IMR-90 (cell line): ENCODE results near the gene PTK6. TPM values are rescaled to one million over a fixed set of nuclear protein-coding genes. Genes with fewer than 3 reads are reported as not detected.

ENCODE experiments used
- ATAC-seq: fragments of 200-7000 bp; cut with Tn5 transposase; 2 replicates; pipeline ENCODE4 v1.9.1; 2020; ENCODE audit warnings: low read depth, mild to moderate bottlenecking, moderate library complexity
- BruUV-seq: library from RNA; stranded (reverse); fragments of 400-500 nt; replicated peaks from 2 replicates; lab custom pipeline; 2021; lab: Mats Ljungman, UMichigan
- CTCF ChIA-PET: fragments of 300-600 bp; formaldehyde crosslinking; extraction: SDS; loops from one replicate; lab custom pipeline; 2021; ENCODE audit warnings: antibody characterized with exemption; lab: Yijun Ruan, JAX
- POLR2A ChIA-PET: fragments of 300-600 bp; sonication (Branson Sonifier 250); formaldehyde crosslinking; loops from one replicate; lab custom pipeline; 2022; ENCODE audit warnings: antibody characterized with exemption; ENCODE audit not compliant: unreplicated experiment; lab: Charles Lee
- DNase-seq: peaks from one replicate; pipeline ENCODE4 v3.0.0; 2013
- H2AFZ ChIP-seq: replicated peaks from 2 replicates; pipeline ENCODE3; 2013; ENCODE audit warnings: low read length, mild to moderate bottlenecking; ENCODE audit not compliant: poor library complexity
- H2AK5ac ChIP-seq: 2 replicates; pipeline ENCODE4 v1.6.1; 2013; ENCODE audit warnings: low read depth, low read length, inconsistent platforms
- H2AK9ac ChIP-seq: replicated peaks from 2 replicates; pipeline ENCODE3; 2013; ENCODE audit warnings: mild to moderate bottlenecking, low read depth, low read length, moderate library complexity; ENCODE audit not compliant: poor library complexity
- H2BK120ac ChIP-seq: 2 replicates; pipeline ENCODE4 v1.6.1; 2013; ENCODE audit warnings: low read depth, low read length, inconsistent platforms
- H2BK15ac ChIP-seq: 3 replicates; pipeline ENCODE4 v1.6.1; 2013; ENCODE audit warnings: low read depth, low read length, inconsistent platforms
- H2BK20ac ChIP-seq: 2 replicates; pipeline ENCODE4 v1.6.1; 2013; ENCODE audit warnings: low read depth, mild to moderate bottlenecking, inconsistent platforms, low read length, moderate library complexity
- H2BK5ac ChIP-seq: 2 replicates; pipeline ENCODE4 v1.6.1; 2013; ENCODE audit warnings: mild to moderate bottlenecking, low read depth, low read length, inconsistent platforms; ENCODE audit not compliant: poor library complexity, severe bottlenecking
- H3K14ac ChIP-seq: replicated peaks from 2 replicates; pipeline ENCODE4 v1.6.1; 2013; ENCODE audit warnings: low read depth, low read length, inconsistent platforms
- H3K18ac ChIP-seq: 2 replicates; pipeline ENCODE4 v1.6.1; 2013; ENCODE audit warnings: low read depth, low read length, control low read depth
- H3K23ac ChIP-seq: 2 replicates; pipeline ENCODE4 v1.6.1; 2013; ENCODE audit warnings: low read depth, low read length, inconsistent platforms
- H3K27ac ChIP-seq: 2 replicates; pipeline ENCODE4 v1.5.1; 2013; ENCODE audit warnings: mild to moderate bottlenecking, control low read depth, low read length; ENCODE audit not compliant: insufficient read depth
- H3K27me3 ChIP-seq: 2 replicates; pipeline ENCODE4 v1.6.1; 2013; ENCODE audit warnings: low read length; ENCODE audit not compliant: control insufficient read depth, insufficient read depth
- H3K36me3 ChIP-seq: 2 replicates; pipeline ENCODE4 v1.6.1; 2013; ENCODE audit warnings: low read length, mixed read lengths; ENCODE audit not compliant: control insufficient read depth, insufficient read depth
- H3K4ac ChIP-seq: 2 replicates; pipeline ENCODE4 v1.6.1; 2013; ENCODE audit warnings: low read depth, low read length, inconsistent platforms
- H3K4me1 ChIP-seq: 2 replicates; pipeline ENCODE4 v1.6.1; 2013; ENCODE audit warnings: low read length, mixed read lengths; ENCODE audit not compliant: control insufficient read depth, insufficient read depth
- H3K4me2 ChIP-seq: 2 replicates; pipeline ENCODE4 v1.6.1; 2013; ENCODE audit warnings: low read depth, mild to moderate bottlenecking, control low read depth, low read length, moderate library complexity
- H3K4me3 ChIP-seq: 2 replicates; pipeline ENCODE4 v1.5.1; 2013; ENCODE audit warnings: low read depth, mild to moderate bottlenecking, control low read depth, low read length, moderate library complexity; ENCODE audit not compliant: insufficient read depth
- H3K56ac ChIP-seq: 2 replicates; pipeline ENCODE4 v1.6.1; 2013; ENCODE audit warnings: low read length, inconsistent platforms; ENCODE audit not compliant: insufficient read depth; ENCODE audit errors: extremely low read depth
- H3K79me1 ChIP-seq, 2 experiments: 2 replicates each; pipeline ENCODE4 v1.6.1; 2013; ENCODE audit warnings: low read length in 2 of 2, inconsistent platforms in 1 of 2, low read depth in 1 of 2
- H3K9ac ChIP-seq: 2 replicates; pipeline ENCODE4 v1.6.1; 2013; ENCODE audit warnings: low read depth, low read length, control low read depth
- H3K9me1 ChIP-seq: 2 replicates; pipeline ENCODE4 v1.6.1; 2013; ENCODE audit warnings: low read length, inconsistent platforms; ENCODE audit not compliant: insufficient read depth
- H3K9me3 ChIP-seq: 2 replicates; pipeline ENCODE4 v1.6.1; 2013; ENCODE audit warnings: low read length; ENCODE audit not compliant: control insufficient read depth, insufficient read depth
- H4K20me1 ChIP-seq: 2 replicates; pipeline ENCODE4 v1.6.1; 2013; ENCODE audit warnings: low read length, inconsistent platforms; ENCODE audit not compliant: insufficient read depth
- H4K5ac ChIP-seq: 2 replicates; pipeline ENCODE4 v1.6.1; 2013; ENCODE audit warnings: mild to moderate bottlenecking, low read depth, low read length, control low read depth
- H4K8ac ChIP-seq, 2 experiments: 2 replicates each; pipeline ENCODE4 v1.6.1; 2013; ENCODE audit warnings: low read depth in 2 of 2, low read length in 2 of 2, control low read depth in 1 of 2, inconsistent platforms in 1 of 2
- H4K91ac ChIP-seq: 2 replicates; pipeline ENCODE4 v1.6.1; 2013; ENCODE audit warnings: low read depth, low read length, inconsistent platforms; ENCODE audit not compliant: insufficient read depth
- FOS ChIP-seq: fragments of 150-350 bp; IDR thresholded peaks from 2 replicates; pipeline ENCODE4 v1.6.1; 2016; ENCODE audit warnings: low read depth, low read length
- MAFK ChIP-seq: IDR thresholded peaks from 2 replicates; pipeline ENCODE4 v1.6.1; 2012; ENCODE audit warnings: low read depth, low read length, improper control_type of control experiment
- POLR2A ChIP-seq: IDR thresholded peaks from 2 replicates; pipeline ENCODE4 v1.6.1; 2012; ENCODE audit warnings: mild to moderate bottlenecking, low read depth, low read length
- WGBS, 2 experiments: methylation state at CpG; one replicate each; pipeline versions ENCODE4 v1.1.5 to v1.1.7; 2013; ENCODE audit warnings: missing lambda C conversion rate in 2 of 2; ENCODE audit not compliant: insufficient read length in 1 of 2; ENCODE audit errors: extremely low coverage in 2 of 2; 5-methylcytosine and 5-hydroxymethylcytosine counted together
- dilution Hi-C: fragments of 300-500 bp; cut with HindIII; formaldehyde crosslinking; loops from one replicate; pipeline ENCODE4 v1.14.3; 2018; ENCODE audit warnings: low sequenced_read_pairs; ENCODE audit not compliant: unreplicated experiment
- in situ Hi-C: fragments of 300-500 bp; cut with MboI; formaldehyde crosslinking; loops from 3 replicates; pipeline ENCODE4 v1.14.3; 2019; ENCODE audit warnings: low sequenced_read_pairs, inconsistent platforms, mixed read lengths
- intact Hi-C: fragments of 100-400 bp; cut with micrococcal nuclease; formaldehyde crosslinking; loops from 2 replicates; pipeline ENCODE4 v1.10.0; 2022
- polyA plus RNA-seq, 3 experiments: library from polyadenylated mRNA; depleted of rRNA; stranded (reverse); fragments of >200 nt; gene quantifications; 2 replicates each; pipeline ENCODE4 v1.2.3, GENCODE V29; 2012; ENCODE audit warnings: low replicate concordance in 1 of 3
- total RNA-seq: library from RNA; depleted of rRNA; stranded (reverse); fragments of >200 nt; gene quantifications from 2 replicates; pipeline ENCODE4 v1.2.3, GENCODE V29; 2012

PTK6 gene
- total and polyA plus RNA-seq, 2 of the 4 experiments (the other 2 are of a cell fraction), result not detected

- Histone ChIP-seq H4K5ac (no peak overlapping the region), H3K4me3 (no peak overlapping the region), H3K56ac (no peak overlapping the region), H3K4me1 (peaks cover 3% of the 10 kb centered on the region; the same call in 1 of the 2 replicates), H3K9ac (no peak overlapping the region), H3K36me3 (no peaks in the 10 kb centered on the region), H3K9me1 (no peaks in the 10 kb centered on the region), H4K91ac (no peak overlapping the region), H3K79me1 (no peaks in the 10 kb centered on the region), H4K20me1 (no peaks in the 10 kb centered on the region), H3K14ac (no peak overlapping the region), H2AFZ (no peak overlapping the region), H3K9me3 (no peaks in the 10 kb centered on the region), H3K27me3 (peaks cover 13% of the 10 kb centered on the region; the same call in 1 of the 2 replicates), H2BK15ac (no peak overlapping the region), H2BK120ac (no peak overlapping the region), H2BK20ac (no peak overlapping the region), H4K8ac (no peak overlapping the region), H3K27ac (no peak overlapping the region), H3K23ac (no peak overlapping the region), H3K18ac (no peak overlapping the region), H2AK5ac (no peak overlapping the region), H2AK9ac (no peak overlapping the region), H3K4ac (no peak overlapping the region), H2BK5ac (no peak overlapping the region), H3K4me2 (no peak overlapping the region)
- DNase-seq (no peak), ATAC-seq (no peak)
- TF ChIP-seq FOS, result no peak
- no peak for TF ChIP-seq MAFK
- no peak for TF ChIP-seq POLR2A
- WGBS, 2 experiments, result 76% methylated on average over 8 of the region's 28 CpGs; no CpG with 5 or more reads in 1 of the 2 experiments
- POLR2A ChIA-PET, result no interaction called here
- intact Hi-C loops, result no loop called here
- in situ Hi-C loops, result no loop called here
- dilution Hi-C loops, result no loop called here
- BruUV-seq, result no TSS peak
- CTCF ChIA-PET, result no interaction called here
These were observed 4.2 kb upstream of the PTK6 start for GRCh38 chr20:63541371-63541770.
